ENCODE data around the gene ZP1.

ZP1 gene

GRCh38 chr11:60910281-60910687 lies 42.9 kb downstream of the ZP1 start:
- DNase-seq (ENCODE audit: low read depth) = no peak

GRCh38 chr11:60910711-60911380 lies 43.5 kb downstream of the ZP1 start:
- no peak for DNase-seq (ENCODE audit: low read depth)

GRCh38 chr11:60912223-60912850 lies 45.0 kb downstream of the ZP1 start:
- DNase-seq (ENCODE audit: low read depth) = no peak

- no peak for DNase-seq (ENCODE audit: low read depth)
Observed at GRCh38 chr11:60912851-60913528, 45.6 kb downstream of the ZP1 start.

GRCh38 chr11:60913793-60914632 lies 46.7 kb downstream of the ZP1 start, which contains the start of gene TMEM109:
TSS of gene TMEM109 (plus strand) at chr11:60914158. CDS start at chr11:60919694, 5,536 bp downstream.
- peak; percentile 82 for DNase-seq (ENCODE audit: low read depth)

DNA sequence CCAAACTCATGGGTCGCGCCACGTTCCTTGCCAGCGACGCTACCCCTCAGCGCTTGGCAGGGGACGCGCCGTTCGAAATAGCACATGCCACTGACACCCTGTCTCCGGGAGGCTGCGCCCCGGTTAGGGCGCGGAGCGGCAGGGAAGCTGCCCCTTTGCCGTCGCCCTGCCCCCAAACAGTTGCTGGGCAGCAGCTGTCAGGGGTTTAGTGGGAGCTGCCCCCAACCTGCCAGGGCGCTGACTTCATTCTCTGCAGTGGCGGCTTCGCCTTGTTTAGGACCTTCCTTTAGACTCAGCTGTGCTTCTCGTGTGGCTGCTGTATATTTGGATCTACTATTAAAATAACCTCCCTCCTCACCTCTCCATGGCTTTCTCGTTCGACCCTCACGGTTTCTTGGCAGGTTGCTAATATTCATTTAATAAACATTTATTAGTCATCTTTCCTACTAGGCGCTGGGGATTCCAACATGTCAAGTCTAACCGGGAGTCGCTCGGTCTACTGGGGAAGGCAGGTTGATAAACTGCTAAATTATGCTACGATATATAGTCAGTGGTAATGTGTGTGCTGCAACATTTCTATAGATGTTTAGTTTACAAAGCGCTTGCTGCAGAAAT lies 47.4 kb downstream of the ZP1 start:
- no peak for DNase-seq (ENCODE audit: low read depth)

DNA sequence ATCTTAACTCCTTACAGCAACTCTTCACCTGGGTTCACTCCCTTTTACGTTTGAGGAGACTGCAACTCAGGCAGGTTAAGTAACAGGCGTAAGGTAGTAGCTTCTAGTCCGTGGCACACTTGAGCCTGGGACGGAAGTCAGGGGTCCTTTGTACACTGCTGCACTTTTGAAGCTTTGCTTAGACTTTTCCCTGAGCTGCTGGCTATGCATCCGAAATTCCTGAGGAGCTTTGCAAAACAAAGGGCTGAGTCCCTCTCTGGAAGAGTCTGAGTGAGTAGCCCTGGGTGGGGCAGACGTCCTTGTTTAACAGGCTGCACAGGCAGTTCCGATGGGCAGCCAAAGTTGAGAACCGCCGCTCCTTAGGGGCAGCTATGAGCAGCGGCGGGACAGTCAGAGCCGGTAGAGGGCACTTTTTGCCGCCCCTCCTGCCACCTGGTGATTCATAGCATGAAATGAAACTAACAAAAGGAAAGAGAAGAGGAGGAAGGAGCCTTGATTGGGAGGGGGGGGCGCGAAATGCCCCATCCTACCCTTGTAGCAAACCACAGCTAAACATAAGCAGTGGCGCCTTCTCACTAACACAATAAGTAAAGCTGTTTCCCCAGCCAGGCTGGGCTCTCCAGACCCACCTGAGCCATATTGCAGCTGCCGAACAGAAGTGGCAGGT lies 48.0 kb downstream of the ZP1 start:
- DNase-seq (ENCODE audit: low read depth) = no peak

DNA sequence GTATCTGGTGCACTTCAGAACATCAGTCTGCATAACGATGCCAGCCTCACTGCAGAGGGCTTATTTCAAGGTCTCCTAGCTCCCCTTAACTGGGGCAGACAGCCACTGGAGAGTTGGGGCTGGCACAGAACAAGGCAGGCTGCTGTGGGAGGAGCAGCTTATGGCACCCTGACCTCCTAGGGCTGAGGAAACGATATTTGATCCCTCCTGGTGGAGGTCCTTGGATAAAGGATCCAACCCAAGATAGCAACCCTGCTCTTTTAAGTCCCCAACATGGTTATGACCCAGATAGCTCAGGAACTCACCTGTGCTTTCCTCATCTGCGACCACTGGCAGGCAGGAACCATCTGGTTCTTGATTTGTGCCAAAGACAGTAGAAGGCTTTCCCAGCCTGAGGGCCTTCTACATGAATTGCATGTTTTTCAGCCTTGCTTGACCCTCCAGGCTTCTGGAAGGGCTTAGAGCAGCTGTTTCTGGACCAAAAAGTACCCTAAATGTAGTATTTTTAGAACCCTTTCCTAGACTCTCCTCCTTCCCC lies 49.4 kb downstream of the ZP1 start:
- DNase-seq (ENCODE audit: low read depth) = no peak

GRCh38 chr11:60917267-60917666 lies 49.9 kb downstream of the ZP1 start:
- DNase-seq (ENCODE audit: low read depth) = no peak

GRCh38 chr11:60918251-60918938 lies 51.1 kb downstream of the ZP1 start:
- DNase-seq (ENCODE audit: low read depth) = no peak

- DNase-seq (ENCODE audit: low read depth) = no peak
Observed at GRCh38 chr11:60918939-60919265, 51.6 kb downstream of the ZP1 start.

- DNase-seq (ENCODE audit: low read depth) = no peak
Observed at GRCh38 chr11:60919320-60919719, 52.0 kb downstream of the ZP1 start.

GRCh38 chr11:60919956-60920355 lies 52.6 kb downstream of the ZP1 start:
- no peak for DNase-seq (ENCODE audit: low read depth)

DNA sequence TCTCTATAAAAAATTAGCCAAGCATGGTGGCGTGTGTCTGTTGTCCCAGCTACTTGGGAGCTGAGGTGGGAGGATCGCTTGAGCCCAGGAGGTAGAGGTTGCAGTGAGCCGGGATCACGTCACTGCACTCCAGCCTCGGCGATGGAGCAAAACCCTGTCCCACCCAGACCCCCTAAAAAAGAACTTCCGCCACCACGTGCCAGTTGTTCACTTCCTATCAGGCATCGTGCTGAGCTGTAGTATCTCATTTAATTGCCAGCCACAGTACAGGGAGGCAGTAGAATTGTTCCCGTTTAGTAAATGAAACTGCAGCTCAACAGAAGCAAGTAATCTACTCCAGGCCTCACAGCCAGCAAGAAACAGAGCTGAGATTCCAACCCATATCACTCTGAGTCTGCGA lies 53.9 kb downstream of the ZP1 start:
- no peak for DNase-seq (ENCODE audit: low read depth)

- DNase-seq (ENCODE audit: low read depth) = no peak
Observed at GRCh38 chr11:60921777-60922335, 54.5 kb downstream of the ZP1 start.

- no peak for DNase-seq (ENCODE audit: low read depth)
Observed at GRCh38 chr11:60922906-60923305, 55.6 kb downstream of the ZP1 start.

DNA sequence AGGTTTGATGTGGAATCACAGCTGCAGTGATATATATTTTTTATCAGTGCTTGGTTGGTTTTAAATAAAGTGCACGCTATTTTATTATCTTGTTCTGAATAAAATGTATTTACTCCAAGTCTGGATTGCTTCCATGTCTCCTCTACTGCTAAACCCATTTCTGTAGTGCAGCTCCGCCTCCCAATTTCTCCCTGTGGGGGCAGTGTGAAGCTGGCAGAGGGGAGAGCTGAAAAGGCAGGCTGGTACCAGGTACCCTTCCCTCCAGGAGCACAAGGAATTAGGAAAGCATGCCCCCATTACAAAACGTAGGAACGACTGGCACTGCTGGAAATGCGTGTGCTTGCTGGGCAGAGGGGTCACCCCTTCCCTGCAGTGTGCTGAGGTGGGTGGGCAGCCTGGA lies 56.0 kb downstream of the ZP1 start:
- no peak for DNase-seq (ENCODE audit: low read depth)

DNA sequence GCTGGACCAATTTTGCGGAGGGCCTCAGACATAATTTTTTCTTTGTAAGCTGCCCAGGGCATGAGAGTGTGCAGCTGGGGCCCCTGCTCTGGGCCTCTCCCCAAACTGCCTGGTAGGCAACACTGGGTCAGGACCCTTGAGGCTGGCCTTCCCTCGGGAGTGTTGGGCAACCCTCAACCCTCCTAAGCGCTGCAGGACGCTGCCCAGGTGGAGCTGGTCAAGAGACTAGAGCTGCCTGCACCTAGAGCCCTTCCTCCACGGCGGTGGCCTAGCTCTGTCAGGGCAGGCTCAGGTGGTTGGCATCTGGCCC lies 56.4 kb downstream of the ZP1 start:
- DNase-seq (ENCODE audit: low read depth) = no peak

DNA sequence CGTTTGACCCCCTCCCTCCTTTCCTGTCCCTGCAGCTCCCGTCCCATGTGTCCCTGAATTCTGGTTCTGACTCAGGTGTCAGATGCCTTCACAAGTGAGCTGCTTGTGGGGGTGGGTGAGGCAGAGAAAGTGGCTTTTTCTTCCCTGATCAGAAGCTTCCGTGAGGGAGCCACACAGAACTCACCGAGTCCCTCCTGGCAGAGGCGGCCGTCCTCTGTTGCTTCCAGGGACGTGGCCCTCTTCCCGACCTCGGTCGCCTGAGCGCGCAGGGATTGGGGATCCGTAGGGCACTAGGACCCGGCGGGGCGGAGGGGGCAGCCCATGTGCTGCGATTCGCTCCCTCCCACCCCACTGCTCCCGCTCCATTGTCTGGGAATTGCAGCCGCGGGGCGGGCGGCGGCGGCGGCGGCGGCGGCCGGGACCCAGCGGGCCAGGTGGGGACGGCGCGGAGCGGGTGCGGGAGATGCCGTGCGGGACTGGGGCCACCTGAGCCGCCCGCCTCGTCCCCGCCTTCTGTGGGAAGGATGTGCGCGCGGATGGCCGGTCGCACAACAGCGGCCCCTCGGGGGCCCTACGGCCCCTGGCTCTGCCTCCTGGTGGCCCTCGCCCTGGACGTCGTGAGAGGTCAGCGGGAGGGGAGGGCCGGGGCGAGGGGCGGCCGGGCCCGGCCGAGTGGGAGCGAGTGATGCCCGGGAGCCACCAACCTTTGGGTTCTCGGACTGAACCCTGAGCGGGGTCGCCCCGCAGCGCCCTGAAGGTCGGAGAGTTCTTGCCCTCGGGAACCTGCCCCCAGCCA lies 57.0 kb downstream of the ZP1 start, which contains the start of gene TMEM132A:
TSS of gene TMEM132A (plus strand) at position 351 of the 796 bp plus-strand sequence. CDS start at position 525, 174 bp downstream.
- no peak for DNase-seq (ENCODE audit: low read depth)
